Lung (tissue), 12 donors: ENCODE data around the gene KCNH3. TPM values are rescaled to one million over a fixed set of nuclear protein-coding genes. Genes with fewer than 3 reads are reported as not detected.

Source experiments
- ATAC-seq: fragments of 200-7000 bp; cut with Tn5 transposase; one replicate; pipeline ENCODE4 v1.9.1; 2020; ENCODE audit warnings: moderate number of reproducible peaks; ENCODE audit not compliant: insufficient read depth, low FRiP score
- DNase-seq, 3 donors: peaks; one replicate each; pipeline ENCODE4 v3.0.0-alpha.2; 2013 to 2017
- H3K27ac ChIP-seq, 2 donors: one replicate each; pipeline ENCODE4 v1.5.1; 2013; ENCODE audit warnings: mild to moderate bottlenecking in 2 of 2, moderate library complexity in 2 of 2, control low read depth in 1 of 2, inconsistent platforms in 1 of 2, low read depth in 1 of 2, low read length in 1 of 2
- H3K27me3 ChIP-seq, 3 donors: one replicate each; pipeline ENCODE4 v1.5.1; 2013; ENCODE audit warnings: low read length in 2 of 3; ENCODE audit not compliant: control insufficient read depth in 3 of 3, insufficient read depth in 3 of 3
- H3K36me3 ChIP-seq, 4 donors: one replicate each; pipeline ENCODE4 v1.5.1; 2013; ENCODE audit warnings: low read length in 4 of 4, mild to moderate bottlenecking in 1 of 4, moderate library complexity in 1 of 4; ENCODE audit not compliant: control insufficient read depth in 4 of 4, insufficient read depth in 4 of 4
- H3K4me1 ChIP-seq, 5 donors: one replicate each; pipeline ENCODE4 v1.5.1; 2013; ENCODE audit warnings: low read length in 5 of 5, mild to moderate bottlenecking in 2 of 5, moderate library complexity in 1 of 5; ENCODE audit not compliant: control insufficient read depth in 5 of 5, insufficient read depth in 5 of 5
- H3K4me3 ChIP-seq: one replicate; pipeline ENCODE4 v1.5.1; 2013; ENCODE audit warnings: mild to moderate bottlenecking, control low read depth, moderate library complexity
- H3K9ac ChIP-seq, 2 donors: one replicate each; pipeline ENCODE4 v1.5.1; 2013; ENCODE audit warnings: low read length in 2 of 2, control low read depth in 1 of 2; ENCODE audit not compliant: insufficient read depth in 1 of 2
- H3K9me3 ChIP-seq, 4 donors: one replicate each; pipeline ENCODE4 v1.5.1; 2013; ENCODE audit warnings: low read length in 3 of 4, mild to moderate bottlenecking in 1 of 4, moderate library complexity in 1 of 4; ENCODE audit not compliant: control insufficient read depth in 4 of 4, insufficient read depth in 3 of 4
- WGBS, 2 donors: extraction: QIAGEN DNeasy Blood & Tissue Kit; methylation state at CpG; one replicate each; pipeline ENCODE4 v1.1.7; 2013; 5-methylcytosine and 5-hydroxymethylcytosine counted together
- polyA plus RNA-seq, 2 donors: library from polyadenylated mRNA; stranded (reverse); fragments of 200-250 nt; gene quantifications; one replicate each; pipeline ENCODE4 v1.2.1, GENCODE V29; 2013
- total RNA-seq, 2 donors: library from RNA; depleted of rRNA in 1 of 2; stranded (reverse); fragments of >200 nt in 1 of 2; gene quantifications; one replicate each; pipeline ENCODE4 v1.2.1, GENCODE V29; 2014 to 2021
- TF ChIP-seq, protein P1 (sequence below): IDR thresholded peaks from 2 replicates; pipeline ENCODE4 v1.5.1; 2012; ENCODE audit warnings: mild to moderate bottlenecking; ENCODE audit errors: control extremely low read depth, extremely low read depth
- donor health status: control.
- donor health status: control.
- donor health status: Bipolar disorder and iron deficiency.
- donor health status: healthy.
- donor health status: DM: yes; HTN: yes; CAD: no.

Gene KCNH3
- total and polyA plus RNA-seq, 4 donors = 1.1 to 7.1 (median 1.6) TPM

- DNase-seq = no peak
- Histone ChIP-seq H3K9me3 (no peaks in the 10 kb centered on the region), H3K27me3 (no peaks in the 10 kb centered on the region), H3K4me1 (peaks cover 0 to 5% (median 0%) of the 10 kb centered on the region in 5 donors), H3K36me3 (peaks cover 0 to 31% (median 9%) of the 10 kb centered on the region in 4 donors), H3K4me3 (no peak overlapping the region), H3K27ac (no peak overlapping the region), H3K9ac (no peak overlapping the region)
- 81 to 84% methylated on average over 15 of the region's 15 CpGs for WGBS, 2 donors
- TF ChIP-seq, protein P1, sequence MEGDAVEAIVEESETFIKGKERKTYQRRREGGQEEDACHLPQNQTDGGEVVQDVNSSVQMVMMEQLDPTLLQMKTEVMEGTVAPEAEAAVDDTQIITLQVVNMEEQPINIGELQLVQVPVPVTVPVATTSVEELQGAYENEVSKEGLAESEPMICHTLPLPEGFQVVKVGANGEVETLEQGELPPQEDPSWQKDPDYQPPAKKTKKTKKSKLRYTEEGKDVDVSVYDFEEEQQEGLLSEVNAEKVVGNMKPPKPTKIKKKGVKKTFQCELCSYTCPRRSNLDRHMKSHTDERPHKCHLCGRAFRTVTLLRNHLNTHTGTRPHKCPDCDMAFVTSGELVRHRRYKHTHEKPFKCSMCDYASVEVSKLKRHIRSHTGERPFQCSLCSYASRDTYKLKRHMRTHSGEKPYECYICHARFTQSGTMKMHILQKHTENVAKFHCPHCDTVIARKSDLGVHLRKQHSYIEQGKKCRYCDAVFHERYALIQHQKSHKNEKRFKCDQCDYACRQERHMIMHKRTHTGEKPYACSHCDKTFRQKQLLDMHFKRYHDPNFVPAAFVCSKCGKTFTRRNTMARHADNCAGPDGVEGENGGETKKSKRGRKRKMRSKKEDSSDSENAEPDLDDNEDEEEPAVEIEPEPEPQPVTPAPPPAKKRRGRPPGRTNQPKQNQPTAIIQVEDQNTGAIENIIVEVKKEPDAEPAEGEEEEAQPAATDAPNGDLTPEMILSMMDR = no peak
- ATAC-seq = no peak
Measured at GRCh38 chr12:49554266-49554665, 15.4 kb downstream of the KCNH3 start.

- Histone ChIP-seq H3K27me3 (no peaks in the 10 kb centered on the region), H3K9me3 (no peaks in the 10 kb centered on the region), H3K27ac (no peak overlapping the region), H3K4me3 (no peak overlapping the region), H3K9ac (no peak overlapping the region), H3K4me1 (no peaks in the 10 kb centered on the region), H3K36me3 (peaks cover 6 to 44% (median 15%) of the 10 kb centered on the region in 4 donors)
- TF ChIP-seq, protein P1 = no peak
- DNase-seq = no peak
- WGBS, 2 donors = 85 to 92% methylated on average over 18 of the region's 18 CpGs
- no peak for ATAC-seq
Measured at GRCh38 chr12:49555631-49556390, 17.0 kb downstream of the KCNH3 start.

GRCh38 chr12:49556391-49557186, 17.8 kb downstream of the KCNH3 start:
- 67 to 75% methylated on average over 12 of the region's 12 CpGs for WGBS, 2 donors
- H3K4me3 ChIP-seq = no peak overlapping the region
- H3K9me3 ChIP-seq = no peaks in the 10 kb centered on the region
- peaks cover 8 to 48% (median 17%) of the 10 kb centered on the region in 4 donors for H3K36me3 ChIP-seq
- no peak overlapping the region for H3K9ac ChIP-seq
- no peak for ATAC-seq
- H3K27ac ChIP-seq = no peak overlapping the region
- TF ChIP-seq, protein P1 = no peak
- no peaks in the 10 kb centered on the region for H3K4me1 ChIP-seq
- DNase-seq = no peak
- no peaks in the 10 kb centered on the region for H3K27me3 ChIP-seq
